ENCODE results near the gene GFOD2. TPM values are rescaled to one million over a fixed set of nuclear protein-coding genes. Genes with fewer than 3 reads are reported as not detected.

The GFOD2 gene
- total and polyA plus RNA-seq, 2 of the 13 experiments (the other 11 are each of a cell fraction or from before 2014, with no cell fraction given): 11.1 to 17.2 TPM

DNA sequence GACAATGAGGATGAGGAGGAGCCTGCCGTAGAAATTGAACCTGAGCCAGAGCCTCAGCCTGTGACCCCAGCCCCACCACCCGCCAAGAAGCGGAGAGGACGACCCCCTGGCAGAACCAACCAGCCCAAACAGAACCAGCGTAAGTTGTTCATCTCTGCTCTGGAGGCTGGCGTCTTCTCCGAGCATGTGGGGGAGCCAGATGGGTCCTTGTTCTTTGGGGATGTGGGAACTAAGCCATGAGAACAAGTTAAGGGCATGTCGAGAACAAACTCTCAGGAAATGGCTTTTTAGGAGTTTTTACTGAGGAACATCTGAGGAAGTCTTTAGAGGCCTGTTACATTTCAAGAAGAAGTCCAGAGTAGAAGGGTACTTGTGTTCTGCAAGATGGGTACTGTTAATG lies 82.4 kb downstream of the GFOD2 start:
- no peak overlapping the region for H2AFZ ChIP-seq (ENCODE audit: low read length)
- H3K36me3 ChIP-seq (replicated peaks in 1 of 2; ENCODE audit: control insufficient read depth in 1 of 2, insufficient read depth in 2 of 2, low read length in 2 of 2): peaks cover 22 to 69% of the 10 kb centered on the region in 2 experiments
- FAIRE-seq: no peak
- H3K27ac ChIP-seq (ENCODE audit: extremely low read length, insufficient read depth, low read length): no peak overlapping the region
- H3K4me2 ChIP-seq (ENCODE audit: low read depth, low read length): no peak overlapping the region
- no peak overlapping the region for H3K4me3 ChIP-seq (replicated peaks in 1 of 3; ENCODE audit: insufficient read depth in 1 of 3, low read depth in 2 of 3, low read length in 3 of 3)
- BruUV-seq (replicated peaks): no TSS peak
- no peaks in the 10 kb centered on the region for H3K27me3 ChIP-seq (ENCODE audit: control insufficient read depth in 1 of 2, insufficient read depth in 2 of 2, low read length in 2 of 2)
- H3K9me3 ChIP-seq (ENCODE audit: low read length): no peaks in the 10 kb centered on the region
- no peak for ATAC-seq
- intact Hi-C loops (cut with micrococcal nuclease; ENCODE audit: unreplicated experiment) (no loop called here), in situ Hi-C loops (cut with HindIII; ENCODE audit: extremely low pct_ligation_motif_present, low pct_unique_long_range_greater_than_20kb) (no loop called here)
- no peaks in the 10 kb centered on the region; the same call in 1 of the 2 replicates for H4K20me1 ChIP-seq (ENCODE audit: insufficient read depth, low read length)
- 98% methylated on average over 8 of the region's 8 CpGs for WGBS (ENCODE audit: low lambda C conversion rate)
- ChIA-PET CTCF (ENCODE audit: low intra/inter-chr PET ratio, low total read pairs) (no interaction called here), POLR2A (no interaction called here)
- H3K79me2 ChIP-seq (ENCODE audit: insufficient read depth, low read length): no peaks in the 10 kb centered on the region
- no peak overlapping the region for H3K9ac ChIP-seq (ENCODE audit: insufficient read depth, low read depth, low read length)
- H3K4me1 ChIP-seq (ENCODE audit: insufficient read depth, low read length): peaks cover 20% of the 10 kb centered on the region
- no peak for DNase-seq (ENCODE audit: low spot score)
- TF ChIP-seq ZFY (CRISPR knock-in tag; IDR thresholded peaks at IDR 0.05) (no peak), ZNF101 (CRISPR knock-in tag; IDR thresholded peaks at IDR 0.05; ENCODE audit: borderline replicate concordance, low read depth) (no peak), ARID2 (CRISPR knock-in tag; IDR thresholded peaks at IDR 0.05; ENCODE audit: borderline replicate concordance) (no peak), NCOR1 (IDR thresholded peaks at IDR 0.05; ENCODE audit: borderline replicate concordance, low read length) (no peak), RARG (CRISPR knock-in tag; IDR thresholded peaks at IDR 0.05; ENCODE audit: low read depth) (no peak), ZNF564 (CRISPR knock-in tag; IDR thresholded peaks at IDR 0.05) (no peak), ZBTB20 (CRISPR knock-in tag; IDR thresholded peaks at IDR 0.05; ENCODE audit: borderline replicate concordance, low read depth) (no peak), PHB2 (IDR thresholded peaks at IDR 0.05; ENCODE audit: partially characterized antibody) (no peak), ATAD3A (CRISPR knock-in tag; IDR thresholded peaks at IDR 0.05) (no peak), ZNF782 (CRISPR knock-in tag; IDR thresholded peaks at IDR 0.05; ENCODE audit: borderline replicate concordance) (no peak)
- TF ChIP-seq, protein P1, sequence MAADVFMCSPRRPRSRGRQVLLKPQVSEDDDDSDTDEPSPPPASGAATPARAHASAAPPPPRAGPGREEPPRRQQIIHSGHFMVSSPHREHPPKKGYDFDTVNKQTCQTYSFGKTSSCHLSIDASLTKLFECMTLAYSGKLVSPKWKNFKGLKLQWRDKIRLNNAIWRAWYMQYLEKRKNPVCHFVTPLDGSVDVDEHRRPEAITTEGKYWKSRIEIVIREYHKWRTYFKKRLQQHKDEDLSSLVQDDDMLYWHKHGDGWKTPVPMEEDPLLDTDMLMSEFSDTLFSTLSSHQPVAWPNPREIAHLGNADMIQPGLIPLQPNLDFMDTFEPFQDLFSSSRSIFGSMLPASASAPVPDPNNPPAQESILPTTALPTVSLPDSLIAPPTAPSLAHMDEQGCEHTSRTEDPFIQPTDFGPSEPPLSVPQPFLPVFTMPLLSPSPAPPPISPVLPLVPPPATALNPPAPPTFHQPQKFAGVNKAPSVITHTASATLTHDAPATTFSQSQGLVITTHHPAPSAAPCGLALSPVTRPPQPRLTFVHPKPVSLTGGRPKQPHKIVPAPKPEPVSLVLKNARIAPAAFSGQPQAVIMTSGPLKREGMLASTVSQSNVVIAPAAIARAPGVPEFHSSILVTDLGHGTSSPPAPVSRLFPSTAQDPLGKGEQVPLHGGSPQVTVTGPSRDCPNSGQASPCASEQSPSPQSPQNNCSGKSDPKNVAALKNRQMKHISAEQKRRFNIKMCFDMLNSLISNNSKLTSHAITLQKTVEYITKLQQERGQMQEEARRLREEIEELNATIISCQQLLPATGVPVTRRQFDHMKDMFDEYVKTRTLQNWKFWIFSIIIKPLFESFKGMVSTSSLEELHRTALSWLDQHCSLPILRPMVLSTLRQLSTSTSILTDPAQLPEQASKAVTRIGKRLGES (CRISPR knock-in tag; IDR thresholded peaks at IDR 0.05; ENCODE audit: borderline replicate concordance): no peak
- TF ChIP-seq, protein P2, sequence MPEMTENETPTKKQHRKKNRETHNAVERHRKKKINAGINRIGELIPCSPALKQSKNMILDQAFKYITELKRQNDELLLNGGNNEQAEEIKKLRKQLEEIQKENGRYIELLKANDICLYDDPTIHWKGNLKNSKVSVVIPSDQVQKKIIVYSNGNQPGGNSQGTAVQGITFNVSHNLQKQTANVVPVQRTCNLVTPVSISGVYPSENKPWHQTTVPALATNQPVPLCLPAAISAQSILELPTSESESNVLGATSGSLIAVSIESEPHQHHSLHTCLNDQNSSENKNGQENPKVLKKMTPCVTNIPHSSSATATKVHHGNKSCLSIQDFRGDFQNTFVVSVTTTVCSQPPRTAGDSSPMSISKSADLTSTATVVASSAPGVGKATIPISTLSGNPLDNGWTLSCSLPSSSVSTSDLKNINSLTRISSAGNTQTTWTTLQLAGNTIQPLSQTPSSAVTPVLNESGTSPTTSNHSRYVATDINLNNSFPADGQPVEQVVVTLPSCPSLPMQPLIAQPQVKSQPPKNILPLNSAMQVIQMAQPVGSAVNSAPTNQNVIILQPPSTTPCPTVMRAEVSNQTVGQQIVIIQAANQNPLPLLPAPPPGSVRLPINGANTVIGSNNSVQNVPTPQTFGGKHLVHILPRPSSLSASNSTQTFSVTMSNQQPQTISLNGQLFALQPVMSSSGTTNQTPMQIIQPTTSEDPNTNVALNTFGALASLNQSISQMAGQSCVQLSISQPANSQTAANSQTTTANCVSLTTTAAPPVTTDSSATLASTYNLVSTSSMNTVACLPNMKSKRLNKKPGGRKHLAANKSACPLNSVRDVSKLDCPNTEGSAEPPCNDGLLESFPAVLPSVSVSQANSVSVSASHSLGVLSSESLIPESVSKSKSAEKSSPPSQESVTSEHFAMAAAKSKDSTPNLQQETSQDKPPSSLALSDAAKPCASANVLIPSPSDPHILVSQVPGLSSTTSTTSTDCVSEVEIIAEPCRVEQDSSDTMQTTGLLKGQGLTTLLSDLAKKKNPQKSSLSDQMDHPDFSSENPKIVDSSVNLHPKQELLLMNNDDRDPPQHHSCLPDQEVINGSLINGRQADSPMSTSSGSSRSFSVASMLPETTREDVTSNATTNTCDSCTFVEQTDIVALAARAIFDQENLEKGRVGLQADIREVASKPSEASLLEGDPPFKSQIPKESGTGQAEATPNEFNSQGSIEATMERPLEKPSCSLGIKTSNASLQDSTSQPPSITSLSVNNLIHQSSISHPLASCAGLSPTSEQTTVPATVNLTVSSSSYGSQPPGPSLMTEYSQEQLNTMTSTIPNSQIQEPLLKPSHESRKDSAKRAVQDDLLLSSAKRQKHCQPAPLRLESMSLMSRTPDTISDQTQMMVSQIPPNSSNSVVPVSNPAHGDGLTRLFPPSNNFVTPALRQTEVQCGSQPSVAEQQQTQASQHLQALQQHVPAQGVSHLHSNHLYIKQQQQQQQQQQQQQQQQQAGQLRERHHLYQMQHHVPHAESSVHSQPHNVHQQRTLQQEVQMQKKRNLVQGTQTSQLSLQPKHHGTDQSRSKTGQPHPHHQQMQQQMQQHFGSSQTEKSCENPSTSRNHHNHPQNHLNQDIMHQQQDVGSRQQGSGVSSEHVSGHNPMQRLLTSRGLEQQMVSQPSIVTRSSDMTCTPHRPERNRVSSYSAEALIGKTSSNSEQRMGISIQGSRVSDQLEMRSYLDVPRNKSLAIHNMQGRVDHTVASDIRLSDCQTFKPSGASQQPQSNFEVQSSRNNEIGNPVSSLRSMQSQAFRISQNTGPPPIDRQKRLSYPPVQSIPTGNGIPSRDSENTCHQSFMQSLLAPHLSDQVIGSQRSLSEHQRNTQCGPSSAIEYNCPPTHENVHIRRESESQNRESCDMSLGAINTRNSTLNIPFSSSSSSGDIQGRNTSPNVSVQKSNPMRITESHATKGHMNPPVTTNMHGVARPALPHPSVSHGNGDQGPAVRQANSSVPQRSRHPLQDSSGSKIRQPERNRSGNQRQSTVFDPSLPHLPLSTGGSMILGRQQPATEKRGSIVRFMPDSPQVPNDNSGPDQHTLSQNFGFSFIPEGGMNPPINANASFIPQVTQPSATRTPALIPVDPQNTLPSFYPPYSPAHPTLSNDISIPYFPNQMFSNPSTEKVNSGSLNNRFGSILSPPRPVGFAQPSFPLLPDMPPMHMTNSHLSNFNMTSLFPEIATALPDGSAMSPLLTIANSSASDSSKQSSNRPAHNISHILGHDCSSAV (CRISPR knock-in tag; IDR thresholded peaks at IDR 0.05; ENCODE audit: borderline replicate concordance): no peak
- TF ChIP-seq, protein P3, sequence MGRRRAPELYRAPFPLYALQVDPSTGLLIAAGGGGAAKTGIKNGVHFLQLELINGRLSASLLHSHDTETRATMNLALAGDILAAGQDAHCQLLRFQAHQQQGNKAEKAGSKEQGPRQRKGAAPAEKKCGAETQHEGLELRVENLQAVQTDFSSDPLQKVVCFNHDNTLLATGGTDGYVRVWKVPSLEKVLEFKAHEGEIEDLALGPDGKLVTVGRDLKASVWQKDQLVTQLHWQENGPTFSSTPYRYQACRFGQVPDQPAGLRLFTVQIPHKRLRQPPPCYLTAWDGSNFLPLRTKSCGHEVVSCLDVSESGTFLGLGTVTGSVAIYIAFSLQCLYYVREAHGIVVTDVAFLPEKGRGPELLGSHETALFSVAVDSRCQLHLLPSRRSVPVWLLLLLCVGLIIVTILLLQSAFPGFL (CRISPR knock-in tag; IDR thresholded peaks at IDR 0.05): no peak
